ENCODE data around the gene VWC2L.

The VWC2L gene

GRCh38 chr2:214536625-214537024, 125.8 kb downstream of the VWC2L start:
- no peak for DNase-seq (ENCODE audit: low read depth in 2 of 2)

GRCh38 chr2:214537929-214538328, 127.1 kb downstream of the VWC2L start:
- DNase-seq (ENCODE audit: low read depth in 2 of 2), result no peak

- DNase-seq (ENCODE audit: low read depth in 2 of 2), result no peak
Observed at GRCh38 chr2:214542295-214542694, 131.4 kb downstream of the VWC2L start.

- DNase-seq (ENCODE audit: low read depth in 2 of 2), result no peak
Observed at GRCh38 chr2:214542866-214543265, 132.0 kb downstream of the VWC2L start.

DNA sequence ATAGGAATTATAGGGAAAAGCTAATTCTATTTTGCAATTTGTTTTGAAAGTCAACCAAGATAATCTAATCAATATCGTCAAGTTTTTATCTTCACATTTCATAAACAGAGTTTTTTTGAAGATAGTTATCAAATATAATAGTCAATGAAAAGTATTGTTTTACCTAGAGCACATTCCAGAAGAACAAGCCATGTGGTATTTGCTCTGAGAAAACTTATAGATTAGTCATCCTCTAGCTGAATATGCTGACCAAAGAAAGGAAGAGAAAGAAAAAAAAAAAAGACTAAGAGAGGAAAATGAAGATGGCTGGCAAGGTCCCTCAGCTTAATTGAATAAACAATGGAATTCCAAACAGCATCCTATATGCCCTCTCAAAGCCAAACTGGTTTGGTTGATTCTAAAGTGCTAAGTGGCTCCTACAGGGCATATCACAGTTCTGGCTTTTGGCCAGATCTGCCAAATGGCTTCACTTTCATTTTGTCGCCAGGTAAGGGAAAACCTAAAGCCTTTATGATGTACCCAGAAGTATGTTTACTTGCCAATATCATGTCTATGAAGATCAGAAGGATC, 132.6 kb downstream of the VWC2L start:
- no peak for DNase-seq (ENCODE audit: low read depth in 2 of 2)

- no peak for DNase-seq (ENCODE audit: low read depth in 2 of 2)
Observed at GRCh38 chr2:214545898-214546542, 135.2 kb downstream of the VWC2L start.

GRCh38 chr2:214547931-214548330, 137.1 kb downstream of the VWC2L start:
- DNase-seq (ENCODE audit: low read depth in 2 of 2), result no peak

GRCh38 chr2:214549946-214550345, 139.1 kb downstream of the VWC2L start:
- no peak for DNase-seq (ENCODE audit: low read depth in 2 of 2)

DNA sequence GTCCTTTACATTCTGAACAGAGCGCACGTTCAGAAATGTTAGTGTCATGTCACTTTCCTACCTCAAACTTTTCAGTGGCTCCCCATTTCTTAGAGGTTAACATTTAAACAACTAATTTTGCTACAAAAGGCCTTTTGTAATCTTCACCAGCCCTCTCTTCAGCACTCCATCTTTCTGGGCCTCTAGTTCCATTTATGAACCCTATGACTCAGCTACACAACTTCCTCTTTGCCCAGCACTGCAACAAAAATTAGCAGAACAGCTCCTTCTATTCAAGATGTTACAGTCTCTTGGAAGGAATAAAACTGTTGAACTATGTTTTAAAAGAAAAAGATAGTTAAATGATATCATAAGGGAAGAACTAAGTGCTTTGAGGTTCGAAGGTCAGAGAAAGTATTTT, 139.9 kb downstream of the VWC2L start:
- no peak for DNase-seq (ENCODE audit: low read depth in 2 of 2)

- DNase-seq (ENCODE audit: low read depth in 2 of 2), result no peak
Observed at GRCh38 chr2:214557884-214558283, 147.0 kb downstream of the VWC2L start.

DNA sequence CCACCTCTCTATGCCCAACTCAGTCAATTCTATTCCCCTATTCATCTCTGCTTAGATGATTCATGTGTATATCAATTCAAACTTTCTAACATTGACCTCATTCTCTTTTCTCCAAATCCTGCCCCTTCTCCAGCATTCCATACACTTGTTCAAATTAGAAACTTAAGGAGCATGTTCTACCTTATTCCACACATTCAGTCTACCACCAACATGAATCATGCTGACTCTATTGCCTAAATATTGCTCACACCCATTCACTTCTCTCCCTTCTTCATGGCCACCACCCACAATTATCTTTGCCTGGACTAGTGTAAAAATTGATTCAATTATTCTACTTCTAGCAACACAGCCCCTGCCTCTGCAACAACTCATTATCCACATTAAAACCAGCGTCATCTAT, 147.5 kb downstream of the VWC2L start:
- DNase-seq (ENCODE audit: low read depth in 2 of 2), result no peak

GRCh38 chr2:214560176-214560575, 149.3 kb downstream of the VWC2L start:
- DNase-seq (ENCODE audit: low read depth in 2 of 2), result no peak

GRCh38 chr2:214560618-214561190, 149.8 kb downstream of the VWC2L start:
- no peak for DNase-seq (ENCODE audit: low read depth in 2 of 2)

DNA sequence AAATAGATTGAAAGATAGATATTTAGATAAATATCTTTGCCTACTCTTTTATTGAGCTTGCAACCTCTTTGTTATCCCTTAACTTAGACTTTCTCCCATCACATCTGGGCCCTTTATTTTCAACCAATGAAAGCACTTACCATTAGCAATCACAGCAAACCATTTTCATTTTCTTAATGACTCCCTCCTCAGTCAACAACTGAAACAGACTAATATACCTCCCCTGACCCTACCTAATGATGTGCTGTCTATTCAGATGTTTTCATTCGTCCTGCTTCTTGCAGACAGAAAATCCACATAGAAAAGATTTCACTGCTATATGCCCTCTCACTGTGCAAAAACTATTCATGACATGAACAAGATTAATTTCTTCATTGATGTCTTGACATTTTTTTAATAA, 154.4 kb downstream of the VWC2L start:
- no peak for DNase-seq (ENCODE audit: low read depth in 2 of 2)

DNA sequence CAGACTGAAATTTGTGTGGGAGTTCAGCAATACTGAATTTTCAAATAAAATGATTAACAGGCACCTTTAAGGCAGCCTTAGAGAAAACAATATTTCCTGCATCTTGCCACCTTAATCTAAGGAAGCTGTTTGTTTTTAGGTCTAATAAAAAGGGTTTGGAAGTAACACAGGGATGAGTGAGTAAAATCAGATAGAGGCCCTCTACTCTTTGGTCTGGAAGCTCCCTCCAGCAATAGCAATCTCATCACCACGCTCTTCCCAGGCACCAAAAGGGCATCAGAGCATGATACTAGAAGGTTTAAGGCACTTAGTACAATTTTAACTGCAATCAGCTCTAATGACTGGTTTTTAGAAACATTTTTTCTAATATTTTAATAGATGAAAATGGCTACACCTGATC, 155.6 kb downstream of the VWC2L start:
- no peak for DNase-seq (ENCODE audit: low read depth in 2 of 2)

GRCh38 chr2:214569419-214570035, 158.7 kb downstream of the VWC2L start:
- no peak for DNase-seq (ENCODE audit: low read depth in 2 of 2)

DNA sequence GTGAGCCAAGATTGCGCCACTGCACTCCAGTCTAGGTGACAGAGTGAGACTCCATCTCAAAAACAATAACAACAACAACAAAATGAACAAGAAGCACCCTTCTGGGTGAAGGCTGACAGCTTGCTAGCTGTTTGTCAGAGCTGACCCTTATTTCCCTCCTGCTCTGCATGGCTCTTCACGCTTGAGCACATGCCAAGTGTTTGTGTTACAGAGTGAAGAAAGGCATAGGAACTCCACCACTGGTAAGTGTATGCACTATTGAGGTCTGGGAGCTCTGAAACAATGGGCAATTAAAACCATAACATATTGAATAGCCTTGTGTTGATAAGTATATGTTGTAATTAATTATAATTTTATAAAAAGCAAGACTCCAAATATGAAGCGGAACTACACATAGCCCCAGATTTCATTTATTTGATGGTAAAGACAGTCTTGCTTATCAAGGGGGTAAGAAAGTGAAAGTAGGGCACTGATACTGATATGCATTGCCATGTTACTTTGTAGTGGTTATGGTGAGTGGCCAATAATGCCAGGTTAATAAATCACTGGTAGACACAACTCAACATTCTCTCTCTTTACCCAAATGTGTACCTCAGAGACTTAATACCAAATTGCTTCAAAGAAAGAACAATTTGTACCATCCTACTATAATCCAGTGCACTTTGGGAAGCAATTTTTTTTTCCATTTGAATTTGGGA, 163.4 kb downstream of the VWC2L start:
- DNase-seq (ENCODE audit: low read depth in 2 of 2), result no peak

DNA sequence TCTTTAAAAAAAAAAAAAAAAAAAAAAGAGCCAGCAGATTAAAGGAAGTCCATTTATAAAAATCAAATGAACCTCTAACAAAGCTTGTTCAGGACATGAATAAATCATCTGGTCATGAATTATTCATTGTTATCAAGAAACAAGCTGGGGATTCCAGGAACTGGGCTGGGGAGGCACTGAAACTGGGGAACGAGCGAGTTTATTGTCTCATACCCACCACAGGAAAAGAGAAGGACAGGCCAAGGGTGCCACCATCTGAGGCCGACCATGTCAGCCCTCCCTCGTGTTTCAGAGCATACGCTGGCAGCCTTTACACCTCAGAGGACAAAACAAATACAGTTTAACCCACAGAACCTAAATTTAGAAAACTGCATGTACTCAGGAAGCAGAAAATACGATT, 164.2 kb downstream of the VWC2L start:
- DNase-seq (ENCODE audit: low read depth in 2 of 2), result no peak

DNA sequence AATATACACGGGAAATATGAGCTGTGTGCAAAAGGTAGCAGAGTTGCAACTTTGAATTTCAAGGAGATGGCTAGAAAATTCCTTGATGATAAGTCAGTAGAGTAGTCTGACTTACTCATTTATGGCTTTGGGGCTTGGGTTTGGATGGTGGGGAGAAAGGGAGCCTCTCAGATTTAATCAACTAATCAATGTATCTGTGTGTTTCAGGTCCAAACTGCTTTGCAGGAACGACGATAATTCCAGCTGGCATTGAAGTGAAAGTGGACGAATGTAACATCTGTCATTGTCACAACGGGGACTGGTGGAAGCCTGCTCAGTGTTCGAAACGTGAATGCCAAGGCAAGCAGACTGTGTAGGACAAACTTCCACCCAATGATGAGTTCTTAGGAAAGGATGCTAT, 164.6 kb downstream of the VWC2L start:
- no peak for DNase-seq (ENCODE audit: low read depth in 2 of 2)

- DNase-seq (ENCODE audit: low read depth in 2 of 2), result no peak
Observed at GRCh38 chr2:214577769-214578168, 166.9 kb downstream of the VWC2L start.

DNA sequence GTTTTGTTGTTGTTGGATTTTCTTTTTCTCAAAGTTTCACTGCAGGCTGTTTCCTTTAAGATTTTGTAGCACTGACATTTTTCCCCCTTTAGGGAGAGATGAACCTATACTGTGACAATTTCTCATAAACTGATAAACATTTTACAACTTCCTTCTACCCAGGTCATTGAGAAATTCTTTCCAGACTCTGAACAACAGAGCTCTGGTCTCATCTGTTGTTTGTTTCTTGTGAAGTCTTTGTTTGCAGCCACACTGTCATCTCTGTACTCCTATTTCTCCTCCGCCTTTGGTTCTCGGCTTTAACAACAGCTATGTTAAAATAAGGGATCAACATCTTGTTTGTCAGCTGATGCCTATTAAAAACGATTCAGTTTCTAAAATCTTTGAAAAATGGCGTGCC, 167.6 kb downstream of the VWC2L start:
- no peak for DNase-seq (ENCODE audit: low read depth in 2 of 2)

GRCh38 chr2:214579035-214579434, 168.2 kb downstream of the VWC2L start:
- DNase-seq (ENCODE audit: low read depth in 2 of 2), result no peak

GRCh38 chr2:214587442-214587841, 176.6 kb downstream of the VWC2L start:
- DNase-seq (ENCODE audit: low read depth in 2 of 2), result no peak
